HepG2 (cell line): ENCODE measurements around the gene ATP5PF. TPM values are rescaled to one million over a fixed set of nuclear protein-coding genes. Genes with fewer than 3 reads are reported as not detected.
"Not testable (repeated sequence)": the region's sequence is repeated elsewhere in the genome, so short reads cannot be mapped to it uniquely, and the experiment has no call there.

ENCODE experiments used
- ATAC-seq: fragments of 200-7000 bp; cut with Tn5 transposase; 3 replicates; pipeline ENCODE4 v1.9.1; 2020; ENCODE audit warnings: mild to moderate bottlenecking, moderate library complexity
- BruUV-seq: library from RNA; stranded (reverse); fragments of 400-500 nt; replicated peaks from 2 replicates; lab custom pipeline; 2021; lab: Mats Ljungman, UMichigan
- CTCF ChIA-PET: fragments of 300-600 bp; formaldehyde crosslinking; extraction: SDS; loops from one replicate; lab custom pipeline; 2021; ENCODE audit warnings: low total read pairs, inconsistent platforms, low intra/inter-chr PET ratio; lab: Yijun Ruan, JAX
- POLR2A ChIA-PET: fragments of 350-600 bp; sonication (Branson Sonifier 250); formaldehyde crosslinking; loops from one replicate; lab custom pipeline; 2020; ENCODE audit warnings: antibody characterized with exemption, inconsistent platforms; lab: Yijun Ruan, JAX
- DNase-seq: peaks from one replicate; pipeline ENCODE4 v3.0.0-alpha.2; 2015; ENCODE audit warnings: low spot score
- FAIRE-seq: peaks from 3 replicates; lab custom pipeline; 2011; peaks lifted over from hg19 to GRCh38; lab: Jason Lieb, UNC
- H2AFZ ChIP-seq: one replicate; pipeline ENCODE4 v1.6.1; 2011; ENCODE audit warnings: low read length, inconsistent platforms
- H3K27ac ChIP-seq: fragments of 300-600 bp; 3 replicates; pipeline ENCODE4 v1.8.0; 2011; ENCODE audit warnings: mixed run types, mild to moderate bottlenecking, mixed read lengths, low read length, inconsistent platforms; ENCODE audit not compliant: insufficient read depth; ENCODE audit errors: extremely low read length
- H3K27me3 ChIP-seq, 2 experiments: fragments of 200-600 bp in 1 of 2; 2 replicates in 1 of 2; 3 replicates in 1 of 2; pipeline versions ENCODE4 v1.6.0 to v1.8.0; 2011; ENCODE audit warnings: low read length in 2 of 2, mild to moderate bottlenecking in 2 of 2, moderate library complexity in 2 of 2, inconsistent platforms in 1 of 2; ENCODE audit not compliant: insufficient read depth in 2 of 2, control insufficient read depth in 1 of 2
- H3K36me3 ChIP-seq, 2 experiments: fragments of 200-600 bp in 1 of 2; replicated peaks in 1 of 2; 2 replicates in 1 of 2; 3 replicates in 1 of 2; pipeline versions ENCODE4 v1.5.1 to v1.8.0; 2011; ENCODE audit warnings: low read length in 2 of 2, inconsistent platforms in 1 of 2; ENCODE audit not compliant: insufficient read depth in 2 of 2, control insufficient read depth in 1 of 2
- H3K4me1 ChIP-seq: 2 replicates; pipeline ENCODE4 v1.5.1; 2012; ENCODE audit warnings: low read length, inconsistent platforms; ENCODE audit not compliant: insufficient read depth
- H3K4me2 ChIP-seq: 2 replicates; pipeline ENCODE4 v1.6.0; 2011; ENCODE audit warnings: low read depth, low read length, inconsistent platforms
- H3K4me3 ChIP-seq, 3 experiments: fragments of 200-600 bp in 1 of 3; sonication (generic), shearing (Covaris generic) in 1 of 3; replicated peaks in 1 of 3; 2 replicates each; pipeline ENCODE4 v1.5.1; 2011 to 2016; ENCODE audit warnings: low read length in 3 of 3, inconsistent platforms in 2 of 3, low read depth in 2 of 3, mild to moderate bottlenecking in 2 of 3, control low read depth in 1 of 3, mixed read lengths in 1 of 3; ENCODE audit not compliant: insufficient read depth in 1 of 3
- H3K79me2 ChIP-seq: one replicate; pipeline ENCODE4 v1.6.1; 2011; ENCODE audit warnings: low read length, inconsistent platforms; ENCODE audit not compliant: insufficient read depth
- H3K9ac ChIP-seq: 2 replicates; pipeline ENCODE4 v1.6.0; 2011; ENCODE audit warnings: mild to moderate bottlenecking, low read depth, low read length, inconsistent platforms; ENCODE audit not compliant: insufficient read depth
- H3K9me3 ChIP-seq: 2 replicates; pipeline ENCODE4 v1.5.1; 2012; ENCODE audit warnings: mild to moderate bottlenecking, low read length
- H4K20me1 ChIP-seq: 2 replicates; pipeline ENCODE4 v1.6.0; 2011; ENCODE audit warnings: inconsistent platforms, mild to moderate bottlenecking, low read length, moderate library complexity; ENCODE audit not compliant: insufficient read depth
- POLR2AphosphoS5 ChIP-seq: IDR thresholded peaks from 2 replicates; pipeline ENCODE4 v1.6.1; 2012; ENCODE audit warnings: low read depth, low read length
- ZNF234 ChIP-seq: sonication (generic); formaldehyde crosslinking; conservative IDR thresholded peaks from 2 replicates; pipeline ENCODE4 v1.5.1; 2020; ENCODE audit warnings: mild to moderate bottlenecking, missing genetic modification reagents
- ZNF318 ChIP-seq: sonication (generic); formaldehyde crosslinking; IDR thresholded peaks from 2 replicates; pipeline ENCODE4 v1.4.0; 2020; ENCODE audit warnings: mild to moderate bottlenecking, missing genetic modification reagents
- WGBS: methylation state at CpG from one replicate; pipeline ENCODE4 v1.1.6; 2017; ENCODE audit warnings: low lambda C conversion rate; 5-methylcytosine and 5-hydroxymethylcytosine counted together
- in situ Hi-C: cut with HindIII; loops from 2 replicates; pipeline ENCODE4 v1.10.0; 2017; ENCODE audit warnings: low pct_unique_long_range_greater_than_20kb; ENCODE audit not compliant: extremely low pct_ligation_motif_present
- intact Hi-C: fragments of 100-400 bp; cut with micrococcal nuclease; formaldehyde crosslinking; loops from one replicate; pipeline ENCODE4 v1.10.0; 2022; ENCODE audit not compliant: unreplicated experiment
- polyA plus RNA-seq, 8 experiments: library from polyadenylated mRNA; depleted of rRNA in 3 of 8; stranded (reverse) in 7 of 8; unstranded in 1 of 8; fragments of >200 nt; fragmentation: Illumina TruSeq in 4 of 8; extraction: Trizol in 4 of 8; gene quantifications; 2 replicates each; pipeline versions ENCODE4 v1.2.1 to v1.2.3, GENCODE V29; 2011 to 2016; ENCODE audit warnings: low read depth in 4 of 8, missing spikeins in 1 of 8, mixed read lengths in 1 of 8; ENCODE audit not compliant: insufficient read depth in 1 of 8
- total RNA-seq, 5 experiments: library from RNA; depleted of rRNA; stranded (reverse); fragments of >200 nt; fragmentation: Illumina TruSeq; extraction: Trizol; gene quantifications; 2 replicates each; pipeline ENCODE4 v1.2.3, GENCODE V29; 2016; ENCODE audit warnings: low read depth in 1 of 5

Gene ATP5PF
- total and polyA plus RNA-seq, 2 of the 13 experiments (the other 11 are each of a cell fraction or from before 2014, with no cell fraction given), result 131 to 157 TPM

GRCh38 chr21:25700741-25701140, 34.0 kb downstream of the ATP5PF start (continued):
- no peak for TF ChIP-seq ZNF318 (CRISPR knock-in tag)
- no peak for TF ChIP-seq POLR2AphosphoS5
- no peak for TF ChIP-seq ZNF234 (CRISPR knock-in tag)

- H3K9ac ChIP-seq, H3K4me2 ChIP-seq, H3K4me3 ChIP-seq, H3K4me1 ChIP-seq, H3K9me3 ChIP-seq, BruUV-seq, in situ Hi-C loops, CTCF ChIA-PET, FAIRE-seq, ATAC-seq, intact Hi-C loops, DNase-seq, H4K20me1 ChIP-seq, POLR2A ChIA-PET, H3K27ac ChIP-seq, H3K27me3 ChIP-seq, H3K36me3 ChIP-seq, H3K79me2 ChIP-seq, H2AFZ ChIP-seq: not testable (repeated sequence)
- 77% methylated on average over 24 of the region's 36 CpGs for WGBS
These were observed 39.2 kb downstream of the ATP5PF start for GRCh38 chr21:25695461-25695860.
